AG10803 (cell line): Measurements from ENCODE around the gene UNC79.
A peak's percentile ranks its signal among the peaks of the same experiment; 100 is the strongest.

Experiments used
- DNase-seq: peaks from one replicate; pipeline ENCODE4 v3.0.0; 2010; ENCODE audit warnings: low read depth
- H3K4me3 ChIP-seq: 2 replicates; pipeline ENCODE4 v1.5.1; 2011; ENCODE audit warnings: mild to moderate bottlenecking, low read length, control low read depth
- TF ChIP-seq, protein P1 (sequence below): conservative IDR thresholded peaks from 2 replicates; pipeline ENCODE4 v1.5.1; 2011; ENCODE audit warnings: mild to moderate bottlenecking, low read length, control low read depth, inconsistent platforms

Gene UNC79

GRCh38 chr14:93629643-93630042 is 198.9 kb downstream of the UNC79 start:
- no peak overlapping the region for H3K4me3 ChIP-seq
- TF ChIP-seq, protein P1, sequence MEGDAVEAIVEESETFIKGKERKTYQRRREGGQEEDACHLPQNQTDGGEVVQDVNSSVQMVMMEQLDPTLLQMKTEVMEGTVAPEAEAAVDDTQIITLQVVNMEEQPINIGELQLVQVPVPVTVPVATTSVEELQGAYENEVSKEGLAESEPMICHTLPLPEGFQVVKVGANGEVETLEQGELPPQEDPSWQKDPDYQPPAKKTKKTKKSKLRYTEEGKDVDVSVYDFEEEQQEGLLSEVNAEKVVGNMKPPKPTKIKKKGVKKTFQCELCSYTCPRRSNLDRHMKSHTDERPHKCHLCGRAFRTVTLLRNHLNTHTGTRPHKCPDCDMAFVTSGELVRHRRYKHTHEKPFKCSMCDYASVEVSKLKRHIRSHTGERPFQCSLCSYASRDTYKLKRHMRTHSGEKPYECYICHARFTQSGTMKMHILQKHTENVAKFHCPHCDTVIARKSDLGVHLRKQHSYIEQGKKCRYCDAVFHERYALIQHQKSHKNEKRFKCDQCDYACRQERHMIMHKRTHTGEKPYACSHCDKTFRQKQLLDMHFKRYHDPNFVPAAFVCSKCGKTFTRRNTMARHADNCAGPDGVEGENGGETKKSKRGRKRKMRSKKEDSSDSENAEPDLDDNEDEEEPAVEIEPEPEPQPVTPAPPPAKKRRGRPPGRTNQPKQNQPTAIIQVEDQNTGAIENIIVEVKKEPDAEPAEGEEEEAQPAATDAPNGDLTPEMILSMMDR, result no peak
- DNase-seq, result no peak

- DNase-seq, result no peak
- H3K4me3 ChIP-seq, result no peak overlapping the region
- TF ChIP-seq, protein P1, result no peak
Observed at GRCh38 chr14:93638790-93639189, 208.1 kb downstream of the UNC79 start.

- TF ChIP-seq, protein P1, result no peak
- no peak for DNase-seq
- H3K4me3 ChIP-seq, result no peak overlapping the region
Observed at GRCh38 chr14:93643127-93643526, 212.4 kb downstream of the UNC79 start.

- TF ChIP-seq, protein P1, result no peak
- DNase-seq, result no peak
- no peak overlapping the region for H3K4me3 ChIP-seq
Observed at GRCh38 chr14:93643676-93644075, 212.9 kb downstream of the UNC79 start.

DNA sequence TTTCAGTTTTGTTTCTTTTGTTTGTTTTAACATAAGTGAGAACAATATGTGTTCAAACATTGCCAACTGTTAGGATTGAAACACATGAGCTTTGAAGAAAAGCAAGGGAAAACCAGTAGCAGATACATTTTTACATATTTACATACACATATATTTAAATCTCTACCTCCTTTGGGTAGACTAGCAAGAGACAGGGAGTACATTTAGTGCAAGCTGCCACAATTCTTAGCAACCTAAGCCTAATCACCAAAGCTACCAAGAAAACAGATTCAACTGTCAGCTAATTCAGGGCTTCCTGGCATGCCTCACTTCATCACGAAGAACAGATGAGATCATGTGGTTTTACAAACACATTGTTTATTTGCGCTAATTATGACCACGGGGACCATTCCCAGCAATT is 214.5 kb downstream of the UNC79 start:
- TF ChIP-seq, protein P1, result no peak
- H3K4me3 ChIP-seq, result no peak overlapping the region
- DNase-seq, result no peak

DNA sequence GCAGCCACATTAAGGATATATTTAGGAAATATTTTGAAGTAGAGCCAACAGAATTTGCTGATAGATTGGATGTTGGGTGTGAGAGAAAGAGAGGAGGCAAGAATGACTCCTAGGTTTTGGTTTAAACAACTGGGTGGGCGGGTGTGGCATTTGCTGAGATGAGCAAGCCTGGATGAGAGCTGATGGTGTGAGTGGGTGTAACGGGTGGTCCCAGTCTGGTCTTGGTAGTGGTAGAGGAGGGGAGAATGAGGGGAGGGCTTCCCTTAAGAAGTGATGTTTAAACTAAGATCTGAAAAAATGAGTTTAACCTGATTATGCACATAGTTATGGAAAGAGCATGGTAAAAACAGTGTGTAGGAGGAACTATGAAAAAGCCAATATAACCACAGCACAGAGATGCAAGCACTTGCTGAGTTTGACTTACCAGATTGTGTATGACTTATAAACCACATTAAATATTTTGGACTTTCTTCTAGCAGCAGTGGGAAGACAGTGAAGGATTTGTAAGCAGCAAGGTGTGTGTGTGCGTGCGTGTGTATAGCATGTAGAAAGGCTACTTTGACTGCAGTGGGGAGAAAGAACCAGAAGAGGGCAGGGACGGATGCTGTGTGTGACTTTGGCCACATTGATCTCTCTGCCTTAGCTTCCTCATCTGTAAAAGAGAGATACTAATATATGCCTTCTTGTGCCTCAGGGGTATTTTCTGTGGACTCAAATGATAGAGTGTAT is 217.9 kb downstream of the UNC79 start:
- no peak for DNase-seq
- no peak overlapping the region for H3K4me3 ChIP-seq
- TF ChIP-seq, protein P1, result peak; percentile 26

DNA sequence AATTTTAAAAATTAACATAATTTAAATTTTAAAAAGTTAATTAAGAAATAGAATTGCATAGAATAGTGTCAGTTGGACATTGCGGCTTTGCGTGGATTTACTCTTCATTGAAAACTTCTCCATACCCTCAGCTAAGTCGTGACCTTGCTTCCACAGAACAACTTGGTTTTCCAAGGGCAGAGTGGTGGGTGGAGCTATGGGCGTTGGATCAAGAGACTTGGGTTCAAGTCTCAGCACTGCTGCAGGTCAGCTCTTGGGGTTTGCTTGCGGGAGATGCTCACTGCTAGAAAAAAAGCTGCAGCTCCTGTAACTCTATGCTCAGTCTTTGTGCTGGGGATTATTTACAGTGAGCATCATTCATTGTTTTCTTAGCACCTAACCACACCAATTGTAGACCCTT is 223.9 kb downstream of the UNC79 start:
- TF ChIP-seq, protein P1, result no peak
- DNase-seq, result no peak
- H3K4me3 ChIP-seq, result no peak overlapping the region
